HepG2 (cell line): ENCODE data around the gene TAS2R10. TPM values are rescaled to one million over a fixed set of nuclear protein-coding genes. Genes with fewer than 3 reads are reported as not detected.

Experiments used
- ATAC-seq: fragments of 200-7000 bp; cut with Tn5 transposase; 3 replicates; pipeline ENCODE4 v1.9.1; 2020; ENCODE audit warnings: mild to moderate bottlenecking, moderate library complexity
- BruUV-seq: library from RNA; stranded (reverse); fragments of 400-500 nt; replicated peaks from 2 replicates; lab custom pipeline; 2021; lab: Mats Ljungman, UMichigan
- CTCF ChIA-PET: fragments of 300-600 bp; formaldehyde crosslinking; extraction: SDS; loops from one replicate; lab custom pipeline; 2021; ENCODE audit warnings: low total read pairs, inconsistent platforms, low intra/inter-chr PET ratio; lab: Yijun Ruan, JAX
- POLR2A ChIA-PET: fragments of 350-600 bp; sonication (Branson Sonifier 250); formaldehyde crosslinking; loops from one replicate; lab custom pipeline; 2020; ENCODE audit warnings: antibody characterized with exemption, inconsistent platforms; lab: Yijun Ruan, JAX
- DNase-seq: peaks from one replicate; pipeline ENCODE4 v3.0.0-alpha.2; 2015; ENCODE audit warnings: low spot score
- FAIRE-seq: peaks from 3 replicates; lab custom pipeline; 2011; peaks lifted over from hg19 to GRCh38; lab: Jason Lieb, UNC
- H2AFZ ChIP-seq: one replicate; pipeline ENCODE4 v1.6.1; 2011; ENCODE audit warnings: low read length, inconsistent platforms
- H3K27ac ChIP-seq: fragments of 300-600 bp; 3 replicates; pipeline ENCODE4 v1.8.0; 2011; ENCODE audit warnings: mixed run types, mild to moderate bottlenecking, mixed read lengths, low read length, inconsistent platforms; ENCODE audit not compliant: insufficient read depth; ENCODE audit errors: extremely low read length
- H3K27me3 ChIP-seq, 2 experiments: fragments of 200-600 bp in 1 of 2; 2 replicates in 1 of 2; 3 replicates in 1 of 2; pipeline versions ENCODE4 v1.6.0 to v1.8.0; 2011; ENCODE audit warnings: low read length in 2 of 2, mild to moderate bottlenecking in 2 of 2, moderate library complexity in 2 of 2, inconsistent platforms in 1 of 2; ENCODE audit not compliant: insufficient read depth in 2 of 2, control insufficient read depth in 1 of 2
- H3K36me3 ChIP-seq, 2 experiments: fragments of 200-600 bp in 1 of 2; replicated peaks in 1 of 2; 2 replicates in 1 of 2; 3 replicates in 1 of 2; pipeline versions ENCODE4 v1.5.1 to v1.8.0; 2011; ENCODE audit warnings: low read length in 2 of 2, inconsistent platforms in 1 of 2; ENCODE audit not compliant: insufficient read depth in 2 of 2, control insufficient read depth in 1 of 2
- H3K4me1 ChIP-seq: 2 replicates; pipeline ENCODE4 v1.5.1; 2012; ENCODE audit warnings: low read length, inconsistent platforms; ENCODE audit not compliant: insufficient read depth
- H3K4me2 ChIP-seq: 2 replicates; pipeline ENCODE4 v1.6.0; 2011; ENCODE audit warnings: low read depth, low read length, inconsistent platforms
- H3K4me3 ChIP-seq, 3 experiments: fragments of 200-600 bp in 1 of 3; sonication (generic), shearing (Covaris generic) in 1 of 3; replicated peaks in 1 of 3; 2 replicates each; pipeline ENCODE4 v1.5.1; 2011 to 2016; ENCODE audit warnings: low read length in 3 of 3, inconsistent platforms in 2 of 3, low read depth in 2 of 3, mild to moderate bottlenecking in 2 of 3, control low read depth in 1 of 3, mixed read lengths in 1 of 3; ENCODE audit not compliant: insufficient read depth in 1 of 3
- H3K79me2 ChIP-seq: one replicate; pipeline ENCODE4 v1.6.1; 2011; ENCODE audit warnings: low read length, inconsistent platforms; ENCODE audit not compliant: insufficient read depth
- H3K9ac ChIP-seq: 2 replicates; pipeline ENCODE4 v1.6.0; 2011; ENCODE audit warnings: mild to moderate bottlenecking, low read depth, low read length, inconsistent platforms; ENCODE audit not compliant: insufficient read depth
- H3K9me3 ChIP-seq: 2 replicates; pipeline ENCODE4 v1.5.1; 2012; ENCODE audit warnings: mild to moderate bottlenecking, low read length
- H4K20me1 ChIP-seq: 2 replicates; pipeline ENCODE4 v1.6.0; 2011; ENCODE audit warnings: inconsistent platforms, mild to moderate bottlenecking, low read length, moderate library complexity; ENCODE audit not compliant: insufficient read depth
- HES4 ChIP-seq: sonication (generic); formaldehyde crosslinking; IDR thresholded peaks from 2 replicates; pipeline ENCODE4 v1.9.0; 2021; ENCODE audit warnings: mild to moderate bottlenecking, missing genetic modification reagents, borderline replicate concordance
- MIER2 ChIP-seq: IDR thresholded peaks from 2 replicates; pipeline ENCODE4 v1.6.1; 2016; ENCODE audit warnings: missing biosample characterization, missing genetic modification reagents
- NFKB2 ChIP-seq: sonication (generic); formaldehyde crosslinking; IDR thresholded peaks from 2 replicates; pipeline ENCODE4 v1.4.0; 2020; ENCODE audit warnings: missing genetic modification reagents, borderline replicate concordance
- SIN3B ChIP-seq: fragments of 150-350 bp; IDR thresholded peaks from 2 replicates; pipeline ENCODE4 v1.6.1; 2014; ENCODE audit warnings: low read length
- TBP ChIP-seq: sonication (generic); formaldehyde crosslinking; IDR thresholded peaks from 2 replicates; pipeline ENCODE4 v1.5.0; 2020; ENCODE audit warnings: missing genetic modification reagents
- THYN1 ChIP-seq: sonication (generic); formaldehyde crosslinking; IDR thresholded peaks from 2 replicates; pipeline ENCODE4 v1.8.1; 2023; ENCODE audit warnings: low read depth, mild to moderate bottlenecking, moderate library complexity, missing genetic modification reagents, borderline replicate concordance
- ZNF136 ChIP-seq: sonication (generic); formaldehyde crosslinking; IDR thresholded peaks from 2 replicates; pipeline ENCODE4 v1.8.1; 2022; ENCODE audit warnings: low read depth, mild to moderate bottlenecking, moderate library complexity, missing genetic modification reagents
- ZNF766 ChIP-seq: sonication (generic); formaldehyde crosslinking; IDR thresholded peaks from 2 replicates; pipeline ENCODE4 v1.5.0; 2020; ENCODE audit warnings: missing genetic modification reagents, borderline replicate concordance
- WGBS: methylation state at CpG from one replicate; pipeline ENCODE4 v1.1.6; 2017; ENCODE audit warnings: low lambda C conversion rate; 5-methylcytosine and 5-hydroxymethylcytosine counted together
- in situ Hi-C: cut with HindIII; loops from 2 replicates; pipeline ENCODE4 v1.10.0; 2017; ENCODE audit warnings: low pct_unique_long_range_greater_than_20kb; ENCODE audit not compliant: extremely low pct_ligation_motif_present
- intact Hi-C: fragments of 100-400 bp; cut with micrococcal nuclease; formaldehyde crosslinking; loops from one replicate; pipeline ENCODE4 v1.10.0; 2022; ENCODE audit not compliant: unreplicated experiment
- polyA plus RNA-seq, 8 experiments: library from polyadenylated mRNA; depleted of rRNA in 3 of 8; stranded (reverse) in 7 of 8; unstranded in 1 of 8; fragments of >200 nt; fragmentation: Illumina TruSeq in 4 of 8; extraction: Trizol in 4 of 8; gene quantifications; 2 replicates each; pipeline versions ENCODE4 v1.2.1 to v1.2.3, GENCODE V29; 2011 to 2016; ENCODE audit warnings: low read depth in 4 of 8, missing spikeins in 1 of 8, mixed read lengths in 1 of 8; ENCODE audit not compliant: insufficient read depth in 1 of 8
- total RNA-seq, 5 experiments: library from RNA; depleted of rRNA; stranded (reverse); fragments of >200 nt; fragmentation: Illumina TruSeq; extraction: Trizol; gene quantifications; 2 replicates each; pipeline ENCODE4 v1.2.3, GENCODE V29; 2016; ENCODE audit warnings: low read depth in 1 of 5
- TF ChIP-seq, protein P1 (sequence below): sonication (generic); formaldehyde crosslinking; IDR thresholded peaks from 2 replicates; pipeline ENCODE4 v1.4.0; 2020; ENCODE audit warnings: missing genetic modification reagents, mild to moderate bottlenecking, borderline replicate concordance
- TF ChIP-seq, protein P2 (sequence below): sonication (generic); formaldehyde crosslinking; IDR thresholded peaks from 2 replicates; pipeline ENCODE4 v1.5.0; 2020; ENCODE audit warnings: missing genetic modification reagents
- TF ChIP-seq, protein P3 (sequence below): sonication (generic); formaldehyde crosslinking; IDR thresholded peaks from 2 replicates; pipeline ENCODE4 v1.4.0; 2020; ENCODE audit warnings: mild to moderate bottlenecking, missing genetic modification reagents
- TF ChIP-seq, protein P4 (sequence below): sonication (generic); formaldehyde crosslinking; conservative IDR thresholded peaks from 2 replicates; pipeline ENCODE4 v1.8.0; 2022; ENCODE audit warnings: missing genetic modification reagents
- TF ChIP-seq, protein P5 (sequence below): sonication (generic); formaldehyde crosslinking; IDR thresholded peaks from 2 replicates; pipeline ENCODE4 v1.5.1; 2020; ENCODE audit warnings: missing genetic modification reagents, mild to moderate bottlenecking, borderline replicate concordance
- TF ChIP-seq, protein P6 (sequence below): sonication (generic); formaldehyde crosslinking; IDR thresholded peaks from 2 replicates; pipeline ENCODE4 v1.5.0; 2020; ENCODE audit warnings: missing genetic modification reagents, mild to moderate bottlenecking, borderline replicate concordance

Gene TAS2R10
- total and polyA plus RNA-seq, 2 of the 13 experiments (the other 11 are each of a cell fraction or from before 2014, with no cell fraction given): 0.98 to 1.00 TPM

DNA sequence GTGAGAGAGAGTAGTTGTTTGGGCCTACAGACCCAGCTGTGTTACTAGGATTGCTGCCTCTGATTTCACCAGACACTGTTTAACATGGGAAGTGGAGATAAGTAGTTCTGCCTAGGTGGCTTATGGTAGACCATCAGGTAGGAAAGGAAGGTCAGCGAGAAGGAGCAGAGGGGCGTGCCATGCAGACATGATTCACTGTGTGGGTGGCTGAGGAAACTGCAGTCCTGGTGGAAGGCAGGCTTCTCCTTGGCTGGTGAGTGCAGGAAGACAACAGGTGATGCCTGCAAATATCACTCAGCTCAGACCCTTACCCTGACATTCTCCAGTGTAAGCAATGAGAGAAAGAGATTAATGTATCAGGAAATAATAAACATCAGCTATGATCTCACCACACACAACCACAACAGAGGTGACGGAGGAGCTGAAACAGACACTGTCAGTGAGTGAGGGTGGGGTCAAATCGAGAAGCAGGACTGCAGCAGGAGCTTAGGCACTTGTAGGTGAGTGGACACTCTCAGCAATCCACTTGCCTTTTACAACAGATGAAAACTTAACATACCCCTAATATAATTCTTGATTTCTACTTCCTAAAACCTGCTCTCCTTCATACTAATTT is 25.2 kb upstream of the TAS2R10 start (continued):
- TF ChIP-seq, protein P1, sequence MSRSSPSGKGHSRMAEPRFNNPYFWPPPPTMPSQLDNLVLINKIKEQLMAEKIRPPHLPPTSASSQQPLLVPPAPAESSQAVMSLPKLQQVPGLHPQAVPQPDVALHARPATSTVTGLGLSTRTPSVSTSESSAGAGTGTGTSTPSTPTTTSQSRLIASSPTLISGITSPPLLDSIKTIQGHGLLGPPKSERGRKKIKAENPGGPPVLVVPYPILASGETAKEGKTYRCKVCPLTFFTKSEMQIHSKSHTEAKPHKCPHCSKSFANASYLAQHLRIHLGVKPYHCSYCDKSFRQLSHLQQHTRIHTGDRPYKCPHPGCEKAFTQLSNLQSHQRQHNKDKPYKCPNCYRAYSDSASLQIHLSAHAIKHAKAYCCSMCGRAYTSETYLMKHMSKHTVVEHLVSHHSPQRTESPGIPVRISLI (CRISPR knock-in tag): no peak
- TF ChIP-seq MIER2 (CRISPR knock-in tag) (no peak), SIN3B (no peak)
- TF ChIP-seq, protein P2, sequence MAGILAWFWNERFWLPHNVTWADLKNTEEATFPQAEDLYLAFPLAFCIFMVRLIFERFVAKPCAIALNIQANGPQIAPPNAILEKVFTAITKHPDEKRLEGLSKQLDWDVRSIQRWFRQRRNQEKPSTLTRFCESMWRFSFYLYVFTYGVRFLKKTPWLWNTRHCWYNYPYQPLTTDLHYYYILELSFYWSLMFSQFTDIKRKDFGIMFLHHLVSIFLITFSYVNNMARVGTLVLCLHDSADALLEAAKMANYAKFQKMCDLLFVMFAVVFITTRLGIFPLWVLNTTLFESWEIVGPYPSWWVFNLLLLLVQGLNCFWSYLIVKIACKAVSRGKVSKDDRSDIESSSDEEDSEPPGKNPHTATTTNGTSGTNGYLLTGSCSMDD: no peak

DNA sequence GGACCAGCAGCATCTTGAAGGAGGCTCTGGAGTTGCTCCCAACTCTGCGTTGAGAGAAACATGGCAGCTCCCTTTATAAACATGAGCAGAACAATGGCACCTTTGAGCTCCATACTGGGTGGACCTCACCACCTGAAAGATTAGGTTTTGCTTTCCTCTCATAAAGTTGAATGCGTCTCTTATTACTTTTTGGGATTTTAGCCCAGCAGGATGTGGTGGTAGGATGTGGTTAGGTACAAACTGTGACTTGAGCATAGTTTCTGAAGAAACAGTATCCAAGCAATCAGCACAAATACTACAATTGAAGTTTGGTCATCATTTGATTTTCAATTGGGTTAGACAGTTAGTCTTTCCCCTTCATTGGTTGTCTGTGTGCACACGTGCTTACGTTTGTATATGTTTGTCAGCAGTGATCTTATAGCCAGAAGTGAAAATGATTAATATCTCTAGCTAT is 23.3 kb upstream of the TAS2R10 start, which contains the start of gene PRR4:
Gene PRR4 (minus strand): TSS at position 51 of the 454 bp plus-strand sequence. CDS start 38 bp downstream, at position 13.
- no peak for ATAC-seq
- H3K36me3 ChIP-seq: peaks cover 5% of the 10 kb centered on the region in 2 experiments; a peak in 3 of 5 replicates
- no peak for DNase-seq
- H3K9ac ChIP-seq: no peak within 1 kb of the TSS
- no peaks in the 10 kb centered on the region for H4K20me1 ChIP-seq
- FAIRE-seq: no peak
- ChIA-PET CTCF (no interaction called here), POLR2A (no interaction called here)
- WGBS: 99% methylated on average over 4 of the region's 4 CpGs
- H3K27ac ChIP-seq: no peak within 1 kb of the TSS
- H3K27me3 ChIP-seq: no peaks in the 10 kb centered on the region
- no peaks in the 10 kb centered on the region for H3K9me3 ChIP-seq
- no peaks in the 10 kb centered on the region for H3K79me2 ChIP-seq
- no peak within 1 kb of the TSS for H2AFZ ChIP-seq
- no TSS peak for BruUV-seq
- no peaks in the 10 kb centered on the region for H3K4me1 ChIP-seq
- intact Hi-C loops (no loop called here), in situ Hi-C loops (no loop called here)
- H3K4me3 ChIP-seq: no peak within 1 kb of the TSS
- H3K4me2 ChIP-seq: no peak within 1 kb of the TSS
- TF ChIP-seq, protein P3, sequence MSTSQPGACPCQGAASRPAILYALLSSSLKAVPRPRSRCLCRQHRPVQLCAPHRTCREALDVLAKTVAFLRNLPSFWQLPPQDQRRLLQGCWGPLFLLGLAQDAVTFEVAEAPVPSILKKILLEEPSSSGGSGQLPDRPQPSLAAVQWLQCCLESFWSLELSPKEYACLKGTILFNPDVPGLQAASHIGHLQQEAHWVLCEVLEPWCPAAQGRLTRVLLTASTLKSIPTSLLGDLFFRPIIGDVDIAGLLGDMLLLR: no peak
- TF ChIP-seq ZNF136 (CRISPR knock-in tag) (no peak), ZNF766 (CRISPR knock-in tag) (no peak), NFKB2 (no peak), THYN1 (no peak), HES4 (CRISPR knock-in tag) (no peak), TBP (CRISPR knock-in tag) (no peak)
- TF ChIP-seq, protein P4, sequence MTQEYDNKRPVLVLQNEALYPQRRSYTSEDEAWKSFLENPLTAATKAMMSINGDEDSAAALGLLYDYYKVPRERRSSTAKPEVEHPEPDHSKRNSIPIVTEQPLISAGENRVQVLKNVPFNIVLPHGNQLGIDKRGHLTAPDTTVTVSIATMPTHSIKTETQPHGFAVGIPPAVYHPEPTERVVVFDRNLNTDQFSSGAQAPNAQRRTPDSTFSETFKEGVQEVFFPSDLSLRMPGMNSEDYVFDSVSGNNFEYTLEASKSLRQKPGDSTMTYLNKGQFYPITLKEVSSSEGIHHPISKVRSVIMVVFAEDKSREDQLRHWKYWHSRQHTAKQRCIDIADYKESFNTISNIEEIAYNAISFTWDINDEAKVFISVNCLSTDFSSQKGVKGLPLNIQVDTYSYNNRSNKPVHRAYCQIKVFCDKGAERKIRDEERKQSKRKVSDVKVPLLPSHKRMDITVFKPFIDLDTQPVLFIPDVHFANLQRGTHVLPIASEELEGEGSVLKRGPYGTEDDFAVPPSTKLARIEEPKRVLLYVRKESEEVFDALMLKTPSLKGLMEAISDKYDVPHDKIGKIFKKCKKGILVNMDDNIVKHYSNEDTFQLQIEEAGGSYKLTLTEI: no peak
- TF ChIP-seq, protein P5, sequence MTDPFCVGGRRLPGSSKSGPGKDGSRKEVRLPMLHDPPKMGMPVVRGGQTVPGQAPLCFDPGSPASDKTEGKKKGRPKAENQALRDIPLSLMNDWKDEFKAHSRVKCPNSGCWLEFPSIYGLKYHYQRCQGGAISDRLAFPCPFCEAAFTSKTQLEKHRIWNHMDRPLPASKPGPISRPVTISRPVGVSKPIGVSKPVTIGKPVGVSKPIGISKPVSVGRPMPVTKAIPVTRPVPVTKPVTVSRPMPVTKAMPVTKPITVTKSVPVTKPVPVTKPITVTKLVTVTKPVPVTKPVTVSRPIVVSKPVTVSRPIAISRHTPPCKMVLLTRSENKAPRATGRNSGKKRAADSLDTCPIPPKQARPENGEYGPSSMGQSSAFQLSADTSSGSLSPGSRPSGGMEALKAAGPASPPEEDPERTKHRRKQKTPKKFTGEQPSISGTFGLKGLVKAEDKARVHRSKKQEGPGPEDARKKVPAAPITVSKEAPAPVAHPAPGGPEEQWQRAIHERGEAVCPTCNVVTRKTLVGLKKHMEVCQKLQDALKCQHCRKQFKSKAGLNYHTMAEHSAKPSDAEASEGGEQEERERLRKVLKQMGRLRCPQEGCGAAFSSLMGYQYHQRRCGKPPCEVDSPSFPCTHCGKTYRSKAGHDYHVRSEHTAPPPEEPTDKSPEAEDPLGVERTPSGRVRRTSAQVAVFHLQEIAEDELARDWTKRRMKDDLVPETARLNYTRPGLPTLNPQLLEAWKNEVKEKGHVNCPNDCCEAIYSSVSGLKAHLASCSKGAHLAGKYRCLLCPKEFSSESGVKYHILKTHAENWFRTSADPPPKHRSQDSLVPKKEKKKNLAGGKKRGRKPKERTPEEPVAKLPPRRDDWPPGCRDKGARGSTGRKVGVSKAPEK (CRISPR knock-in tag): no peak
- TF ChIP-seq, protein P6, sequence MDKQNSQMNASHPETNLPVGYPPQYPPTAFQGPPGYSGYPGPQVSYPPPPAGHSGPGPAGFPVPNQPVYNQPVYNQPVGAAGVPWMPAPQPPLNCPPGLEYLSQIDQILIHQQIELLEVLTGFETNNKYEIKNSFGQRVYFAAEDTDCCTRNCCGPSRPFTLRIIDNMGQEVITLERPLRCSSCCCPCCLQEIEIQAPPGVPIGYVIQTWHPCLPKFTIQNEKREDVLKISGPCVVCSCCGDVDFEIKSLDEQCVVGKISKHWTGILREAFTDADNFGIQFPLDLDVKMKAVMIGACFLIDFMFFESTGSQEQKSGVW (CRISPR knock-in tag): no peak
